Left ventricle myocardium inferior (tissue), 1 donor: ENCODE results near the gene SOX6. TPM values are rescaled to one million over a fixed set of nuclear protein-coding genes. Genes with fewer than 3 reads are reported as not detected.
"Not testable (repeated sequence)": the region's sequence is repeated elsewhere in the genome, so short reads cannot be mapped to it uniquely, and the experiment has no call there.

Experiments used
- DNase-seq: peaks from one replicate; pipeline ENCODE4 v3.0.0-alpha.2; 2020
- H3K27ac ChIP-seq: fragments of 200-600 bp; replicated peaks from 2 replicates; pipeline ENCODE4 v1.8.0; 2021
- H3K27me3 ChIP-seq: fragments of 200-600 bp; 2 replicates; pipeline ENCODE4 v1.8.0; 2021; ENCODE audit warnings: low read depth
- H3K36me3 ChIP-seq: fragments of 200-600 bp; 2 replicates; pipeline ENCODE4 v1.8.0; 2021
- H3K4me1 ChIP-seq: fragments of 200-600 bp; 2 replicates; pipeline ENCODE4 v1.8.0; 2021
- H3K4me3 ChIP-seq: fragments of 200-600 bp; 2 replicates; pipeline ENCODE4 v1.8.0; 2021; ENCODE audit warnings: mild to moderate bottlenecking, moderate library complexity
- H3K9me3 ChIP-seq: fragments of 200-600 bp; replicated peaks from 2 replicates; pipeline ENCODE4 v1.8.0; 2021
- CTCF ChIP-seq: fragments of 200-600 bp; IDR thresholded peaks from 2 replicates; pipeline ENCODE4 v1.8.0; 2021; ENCODE audit warnings: antibody characterized with exemption, mild to moderate bottlenecking, borderline replicate concordance
- intact Hi-C: fragments of 100-400 bp; cut with micrococcal nuclease; formaldehyde crosslinking; loops from one replicate; pipeline ENCODE4 v1.11.0; 2022
- total RNA-seq: library from RNA; stranded (reverse); fragmentation: NEBNext Ultra II Directional; extraction: Animal tissue kit (Norgen Biotek cat#: 25700); gene quantifications from one replicate; pipeline ENCODE4 v1.2.1, GENCODE V29; 2021
- donor health status: DM: no; HTN: yes; CAD: no; lungs with severe emphysema.

The SOX6 gene
- total RNA-seq, 1 donor from 2014 or later, result 20.2 TPM

- intact Hi-C loops, result no loop called here
- no peak for TF ChIP-seq CTCF
- Histone ChIP-seq H3K4me3 (no peak overlapping the region), H3K9me3 (no peaks in the 10 kb centered on the region), H3K4me1 (peaks cover 18% of the 10 kb centered on the region), H3K27me3 (no peaks in the 10 kb centered on the region), H3K27ac (no peak overlapping the region), H3K36me3 (no peaks in the 10 kb centered on the region)
- no peak for DNase-seq
These were observed 325.7 kb downstream of the SOX6 start for GRCh38 chr11:16030664-16031063.

GRCh38 chr11:16029151-16029550, 327.2 kb downstream of the SOX6 start:
- H3K27ac ChIP-seq, H3K4me3 ChIP-seq, H3K27me3 ChIP-seq, DNase-seq, intact Hi-C loops, H3K36me3 ChIP-seq, H3K9me3 ChIP-seq: not testable (repeated sequence)
- H3K4me1 ChIP-seq, result peaks cover 12% of the 10 kb centered on the region

- Histone ChIP-seq H3K27ac (no peak overlapping the region), H3K27me3 (no peaks in the 10 kb centered on the region), H3K4me3 (no peak overlapping the region), H3K4me1 (peaks cover 8% of the 10 kb centered on the region), H3K9me3 (no peaks in the 10 kb centered on the region), H3K36me3 (no peaks in the 10 kb centered on the region)
- TF ChIP-seq CTCF, result no peak
- intact Hi-C loops, result no loop called here
- no peak for DNase-seq
These were observed 327.9 kb downstream of the SOX6 start for GRCh38 chr11:16028419-16028818.

- H3K27ac ChIP-seq, result no peak overlapping the region
- peaks cover 8% of the 10 kb centered on the region for H3K4me1 ChIP-seq
- no peak for DNase-seq
- no peaks in the 10 kb centered on the region for H3K36me3 ChIP-seq
- intact Hi-C loops, result no loop called here
- no peak for TF ChIP-seq CTCF
- no peaks in the 10 kb centered on the region for H3K9me3 ChIP-seq
- H3K27me3 ChIP-seq, result no peaks in the 10 kb centered on the region
- no peak overlapping the region for H3K4me3 ChIP-seq
These were observed 328.7 kb downstream of the SOX6 start for GRCh38 chr11:16027621-16028020.

- Histone ChIP-seq H3K4me1 (peaks cover 2% of the 10 kb centered on the region), H3K4me3 (no peak overlapping the region), H3K27ac (no peak overlapping the region), H3K36me3 (no peaks in the 10 kb centered on the region), H3K9me3 (no peaks in the 10 kb centered on the region), H3K27me3 (no peaks in the 10 kb centered on the region)
- no peak for TF ChIP-seq CTCF
- intact Hi-C loops, result no loop called here
- DNase-seq, result no peak
These were observed 329.5 kb downstream of the SOX6 start for GRCh38 chr11:16026849-16027248.

GRCh38 chr11:16018931-16019330, 337.4 kb downstream of the SOX6 start:
- H3K27me3 ChIP-seq, result no peaks in the 10 kb centered on the region
- intact Hi-C loops, result no loop called here
- H3K9me3 ChIP-seq, result no peaks in the 10 kb centered on the region
- no peak overlapping the region for H3K27ac ChIP-seq
- peaks cover 13% of the 10 kb centered on the region for H3K4me1 ChIP-seq
- no peaks in the 10 kb centered on the region for H3K36me3 ChIP-seq
- no peak overlapping the region for H3K4me3 ChIP-seq
- no peak for TF ChIP-seq CTCF
- no peak for DNase-seq
